HG02943 (cell line): ENCODE results near the gene SYT1.

Experiments used
- ATAC-seq: cut with Tn5 transposase; IDR thresholded peaks from one replicate; pipeline ENCODE4 v1.9.1; 2021; ENCODE audit warnings: mild to moderate bottlenecking, low read depth, moderate library complexity; ENCODE audit not compliant: unreplicated experiment

The SYT1 gene

DNA sequence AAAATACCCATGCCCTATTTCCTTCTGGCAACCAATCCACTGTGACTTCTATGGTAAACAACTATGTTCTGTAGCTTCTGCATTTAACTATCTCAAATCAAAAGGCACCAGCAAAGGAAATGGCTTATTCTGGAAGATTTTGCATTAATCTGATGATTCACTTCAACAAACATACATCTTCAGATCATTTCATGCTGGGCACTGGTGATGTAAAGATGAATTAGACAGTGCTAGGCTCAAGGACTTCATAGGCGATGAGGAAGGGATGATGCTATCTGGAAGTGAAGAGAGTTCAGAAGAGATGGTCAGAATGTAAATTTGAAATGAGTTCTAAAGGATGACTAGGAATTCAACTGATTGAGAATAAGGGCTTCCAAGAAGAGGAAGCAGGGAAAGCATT, 462.9 kb downstream of the SYT1 start:
- ATAC-seq, result no peak

DNA sequence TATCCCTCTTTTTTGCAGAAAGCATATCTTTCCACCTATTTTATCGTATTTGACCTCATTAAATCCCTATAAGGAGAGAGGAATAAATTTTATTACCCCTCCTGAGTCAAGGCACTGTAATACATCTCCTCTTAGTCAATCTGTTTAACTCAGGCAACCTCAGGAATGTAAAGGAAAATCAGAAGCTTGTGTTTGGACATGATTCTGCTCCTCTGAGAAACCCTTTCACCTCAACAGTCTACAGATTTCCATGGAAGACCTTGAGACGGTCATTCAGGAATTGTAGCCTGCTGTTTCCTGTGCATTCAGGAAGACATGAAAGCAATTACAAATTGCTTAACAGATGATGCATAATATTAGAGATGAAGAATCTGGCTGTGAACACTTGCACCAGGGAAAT, 465.4 kb downstream of the SYT1 start:
- no peak for ATAC-seq

DNA sequence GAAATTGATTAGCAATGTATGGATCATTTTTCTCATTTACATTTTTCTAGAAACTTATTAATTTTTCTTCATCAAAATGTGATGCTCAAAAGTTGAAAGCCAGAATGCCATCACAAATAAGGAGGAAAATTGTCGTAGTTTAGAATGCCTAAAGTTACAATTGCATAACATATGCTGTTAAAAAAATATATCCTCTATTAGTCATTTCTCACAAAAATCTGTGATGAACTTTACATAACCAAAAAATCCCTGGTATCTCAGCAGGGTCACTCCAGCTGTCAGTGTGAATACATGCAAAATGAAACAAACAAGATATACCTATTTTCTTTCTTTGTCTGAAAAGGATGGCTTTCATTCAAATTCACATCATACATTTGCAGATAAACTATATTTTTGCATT, 467.3 kb downstream of the SYT1 start:
- no peak for ATAC-seq

DNA sequence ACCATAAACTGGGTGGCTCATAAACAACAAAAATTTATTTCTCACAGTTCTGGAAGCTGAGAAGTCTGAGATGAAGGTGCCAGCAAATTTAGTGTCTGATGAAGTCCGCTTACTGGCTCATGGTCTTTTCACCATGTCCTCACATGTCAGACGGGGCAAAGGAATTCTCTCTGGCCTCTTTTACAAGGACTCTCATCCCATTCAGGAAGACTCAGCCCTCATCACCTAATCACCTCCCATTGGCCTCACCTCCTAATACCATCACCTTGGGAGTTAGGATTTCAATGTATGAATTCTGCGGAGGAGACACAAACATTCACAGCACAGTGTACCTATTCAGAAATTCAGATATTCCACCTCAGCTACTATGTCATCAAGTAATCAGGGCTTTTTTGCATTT, 468.6 kb downstream of the SYT1 start:
- no peak for ATAC-seq

DNA sequence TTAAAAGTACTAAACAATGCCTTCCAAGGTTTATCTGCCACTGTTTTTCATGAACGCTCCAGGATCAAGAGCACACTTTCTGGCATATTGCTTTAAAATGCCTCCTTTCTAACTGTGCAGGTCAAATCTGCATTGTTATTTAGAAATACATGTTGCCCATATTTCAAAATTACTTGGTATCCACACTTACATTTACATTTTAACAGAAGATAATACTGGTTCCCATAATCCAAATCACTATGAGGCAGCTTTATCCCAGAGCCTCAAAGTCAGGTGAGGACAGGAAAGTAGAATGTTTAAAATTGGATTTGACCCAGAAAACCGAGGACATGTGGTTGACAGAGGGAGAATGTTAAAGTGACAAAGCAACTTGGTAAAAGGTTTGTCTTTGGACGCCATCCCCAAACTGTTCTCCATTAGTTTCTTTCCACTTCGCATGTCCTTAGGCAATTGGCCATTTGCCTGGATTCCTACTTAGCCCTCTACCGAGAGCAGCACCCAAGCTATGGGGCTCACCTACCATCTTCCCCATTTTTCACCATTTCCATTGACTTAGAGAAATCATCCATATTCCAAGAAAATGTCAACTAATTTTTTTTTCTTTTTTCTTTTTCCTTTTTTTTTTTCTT, 473.2 kb downstream of the SYT1 start:
- ATAC-seq, result no peak

DNA sequence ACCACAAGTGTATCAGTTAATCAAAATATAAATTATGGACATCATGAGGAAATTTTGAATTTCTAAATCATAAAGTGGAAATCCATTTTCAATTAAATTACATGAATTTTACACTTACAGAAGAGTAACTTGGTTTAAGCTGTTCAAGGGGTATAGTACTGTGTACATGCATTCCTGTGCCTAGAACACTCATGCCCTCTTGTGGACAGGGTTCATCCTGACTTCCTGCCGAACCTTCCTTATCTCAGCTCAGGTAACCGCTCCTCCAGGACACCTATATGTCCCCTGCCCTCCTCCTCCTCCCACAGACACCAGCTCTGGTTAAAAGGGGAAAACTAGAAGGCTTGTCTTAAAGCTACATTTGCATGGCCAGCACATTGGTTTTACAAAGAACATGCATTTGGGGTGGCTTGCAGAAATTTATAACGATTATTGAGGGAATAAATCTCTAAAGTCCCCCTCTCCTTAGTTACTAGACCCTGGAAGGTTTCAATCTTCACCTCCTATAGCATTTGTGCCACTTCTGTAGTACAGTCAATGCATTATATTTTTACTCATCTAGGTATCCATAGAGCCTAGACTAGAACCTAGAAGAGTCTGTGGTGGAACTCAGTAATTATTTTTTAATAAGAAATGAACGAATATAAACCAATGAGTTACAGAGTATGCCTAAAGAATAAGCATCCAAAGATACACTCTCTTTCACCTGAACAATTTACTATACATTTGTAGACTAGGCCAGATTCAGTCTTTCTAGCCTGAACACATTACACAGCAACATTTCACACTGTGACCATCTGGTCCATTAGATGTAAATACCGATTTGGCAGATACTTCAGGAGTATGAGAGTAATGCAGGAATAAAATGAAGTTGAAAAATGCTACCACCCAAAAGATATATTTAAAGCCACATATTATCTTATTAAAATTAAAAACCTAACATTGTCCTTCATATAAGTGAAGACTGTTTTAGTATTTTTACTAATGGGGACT, 480.6 kb downstream of the SYT1 start:
- peak; percentile 74 for ATAC-seq

DNA sequence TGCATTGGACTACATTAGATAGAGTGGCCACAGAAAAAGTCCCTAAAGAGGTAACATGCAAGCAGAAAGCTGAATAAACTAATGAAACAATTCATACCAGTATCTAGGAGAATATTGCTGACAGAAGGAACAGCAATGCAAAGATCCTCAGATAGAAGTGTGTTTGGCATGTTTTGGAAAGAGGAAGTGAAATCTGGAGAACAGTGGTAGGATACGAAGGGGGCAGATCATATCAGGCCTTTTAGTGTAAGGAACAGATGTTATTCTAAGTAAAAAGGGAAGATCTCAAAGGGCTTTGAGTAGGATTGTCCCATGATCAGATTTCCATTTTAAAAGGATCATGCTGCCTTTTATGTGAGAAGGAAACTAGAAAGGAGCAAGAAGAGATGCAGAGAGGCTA, 483.3 kb downstream of the SYT1 start:
- ATAC-seq, result no peak

DNA sequence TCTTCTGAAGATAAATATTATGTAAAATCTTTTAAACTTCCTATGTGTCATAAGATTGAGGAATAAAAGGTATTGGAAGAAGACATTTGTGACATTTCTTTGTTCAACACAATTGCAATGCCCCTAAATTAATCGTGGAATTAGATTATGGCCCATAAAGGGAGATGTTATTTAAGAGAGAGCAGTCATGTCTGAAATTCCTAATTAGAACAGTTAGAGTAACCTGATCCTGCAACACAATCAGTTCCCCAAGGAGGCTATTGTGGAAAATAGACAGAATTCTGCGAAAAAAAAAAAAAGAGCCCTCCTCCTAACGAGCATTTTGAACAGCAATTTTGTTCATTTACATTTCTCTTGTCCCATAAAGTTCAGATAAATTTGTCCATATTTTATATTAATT, 486.7 kb downstream of the SYT1 start:
- ATAC-seq, result no peak

DNA sequence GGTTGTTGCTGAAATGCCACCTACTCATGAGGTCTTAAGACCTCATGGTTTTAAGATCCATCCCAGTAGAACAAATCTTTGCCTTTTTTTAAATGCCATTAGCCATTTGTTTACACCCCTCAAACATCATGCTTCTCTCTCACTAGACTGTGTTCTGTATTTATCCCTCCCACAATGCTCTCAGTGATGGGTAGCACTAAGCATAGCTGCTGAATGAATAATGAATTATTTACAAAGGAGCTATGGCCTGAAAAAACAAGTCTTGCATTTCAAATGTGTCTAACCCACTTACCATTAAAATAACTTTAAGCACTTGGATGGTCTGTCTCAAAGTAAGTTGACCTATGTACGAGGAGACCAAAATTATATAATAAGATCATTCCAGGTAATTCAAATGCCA, 491.6 kb downstream of the SYT1 start:
- ATAC-seq, result no peak

DNA sequence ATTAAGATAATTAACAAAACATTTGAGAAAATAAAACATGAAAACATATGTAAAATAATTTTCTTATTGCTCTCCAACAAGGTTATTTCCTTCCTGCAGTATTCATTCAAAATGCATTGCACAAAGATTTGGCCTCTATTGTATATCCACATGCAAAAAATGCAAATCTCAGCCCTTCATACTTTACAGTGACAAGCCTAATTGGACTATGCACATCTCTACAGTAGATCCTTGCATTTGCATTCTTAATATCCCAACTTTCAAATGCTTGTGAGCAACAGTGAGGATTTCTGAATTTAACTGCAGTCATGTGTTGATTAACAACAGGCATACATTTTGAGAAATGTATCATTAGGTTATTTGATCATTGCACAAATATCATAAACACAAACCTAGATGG, 492.5 kb downstream of the SYT1 start:
- no peak for ATAC-seq

DNA sequence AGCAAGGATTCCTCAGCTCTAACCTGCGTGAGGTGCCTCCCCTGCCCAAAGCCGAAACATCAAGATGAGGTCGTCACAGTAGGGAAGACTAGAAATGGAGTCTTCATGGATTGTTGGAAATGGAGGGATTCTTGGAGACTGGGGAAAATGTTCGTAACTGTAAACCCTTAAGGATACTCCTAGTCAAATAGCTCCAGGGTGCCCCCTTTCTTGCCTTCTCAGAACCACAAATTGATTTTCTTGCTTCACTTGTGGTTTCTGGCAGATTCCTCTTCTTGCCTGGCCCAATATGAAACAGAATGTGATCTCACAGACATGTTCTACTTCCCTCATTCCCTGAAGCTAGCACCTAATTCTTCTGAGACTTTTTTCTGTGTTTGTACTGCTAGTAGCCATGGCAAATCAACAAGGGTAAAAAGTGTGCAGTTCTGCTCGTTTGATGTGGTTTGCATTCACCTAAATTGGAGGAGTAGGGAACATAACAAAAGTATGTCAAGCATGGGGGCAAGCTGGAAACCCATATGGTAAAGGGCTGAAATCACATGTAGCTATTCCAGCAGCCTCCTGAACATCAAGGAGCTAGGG, 494.2 kb downstream of the SYT1 start:
- no peak for ATAC-seq

DNA sequence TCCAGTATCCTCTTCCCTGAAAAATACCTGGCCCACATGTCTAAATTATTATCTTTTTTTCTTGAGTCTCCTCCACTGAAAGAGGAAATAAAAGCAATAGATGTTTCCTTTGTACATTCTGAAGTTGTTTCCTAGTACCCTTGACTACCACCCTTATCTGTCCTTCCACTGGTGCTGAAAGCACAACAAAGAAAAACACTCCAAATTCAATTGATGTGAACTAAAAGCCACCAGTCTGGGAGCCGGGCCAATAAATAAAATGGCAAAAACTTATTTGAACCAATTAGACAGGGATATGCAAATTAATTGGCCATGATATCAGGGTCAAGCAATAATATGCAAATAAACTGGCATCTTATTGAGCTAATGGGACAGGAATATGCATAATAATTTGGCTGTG, 495.7 kb downstream of the SYT1 start:
- ATAC-seq, result no peak

DNA sequence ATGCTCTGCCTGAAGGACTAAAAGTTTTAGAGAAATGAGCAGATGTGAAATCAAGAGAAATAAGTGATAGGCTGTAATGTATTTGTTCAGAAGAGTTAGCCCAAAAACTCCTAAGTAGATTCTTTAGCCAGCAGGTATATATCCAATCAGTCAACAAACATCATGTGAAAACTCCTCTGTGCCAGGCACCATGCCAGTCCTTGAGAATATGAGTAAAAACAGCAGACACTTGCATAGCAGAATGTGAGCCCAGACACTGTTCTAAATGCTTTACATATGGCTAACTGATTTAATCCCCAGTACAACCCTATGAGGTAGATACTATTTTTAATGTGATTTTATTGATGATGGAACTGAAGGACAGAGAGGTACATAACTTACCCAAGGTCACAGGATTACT, 496.4 kb downstream of the SYT1 start:
- ATAC-seq, result no peak

DNA sequence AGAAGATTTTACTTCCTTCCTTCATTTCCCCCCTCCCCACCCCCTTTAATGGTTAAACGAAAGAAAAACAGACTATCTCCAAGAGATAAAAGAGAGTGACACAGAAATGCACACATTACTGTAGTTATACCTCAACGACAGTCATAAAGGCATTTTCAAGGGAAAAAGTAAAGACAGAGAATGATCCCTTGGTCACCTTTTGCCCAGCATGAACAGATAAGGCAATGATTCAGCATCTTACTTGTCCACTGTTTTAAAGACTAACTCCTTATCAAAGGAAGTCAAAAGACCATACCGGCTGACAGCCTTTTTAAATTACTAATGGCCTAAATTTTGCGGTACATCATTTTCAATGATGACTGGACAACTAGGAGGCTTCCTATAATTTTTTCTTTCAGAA, 499.6 kb downstream of the SYT1 start:
- ATAC-seq, result no peak

DNA sequence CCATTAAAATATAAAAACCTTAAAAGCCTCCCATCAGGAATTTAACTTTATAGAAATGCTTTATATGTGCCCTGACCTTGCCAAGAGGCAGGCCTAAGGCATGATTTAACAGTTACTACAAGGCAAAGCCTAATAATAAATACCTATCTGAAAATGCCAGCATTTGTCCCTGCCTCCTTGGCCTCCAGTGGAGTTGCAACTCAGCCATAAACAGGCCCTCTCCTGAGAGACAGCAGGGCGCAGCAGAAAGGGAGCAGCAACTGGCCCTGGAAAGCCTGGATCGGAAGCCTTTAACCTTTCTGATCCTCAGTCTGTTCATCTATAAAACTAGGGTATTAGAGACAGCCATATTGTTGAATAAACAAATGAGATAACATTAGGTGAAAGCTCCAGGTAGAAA, 501.8 kb downstream of the SYT1 start:
- no peak for ATAC-seq

DNA sequence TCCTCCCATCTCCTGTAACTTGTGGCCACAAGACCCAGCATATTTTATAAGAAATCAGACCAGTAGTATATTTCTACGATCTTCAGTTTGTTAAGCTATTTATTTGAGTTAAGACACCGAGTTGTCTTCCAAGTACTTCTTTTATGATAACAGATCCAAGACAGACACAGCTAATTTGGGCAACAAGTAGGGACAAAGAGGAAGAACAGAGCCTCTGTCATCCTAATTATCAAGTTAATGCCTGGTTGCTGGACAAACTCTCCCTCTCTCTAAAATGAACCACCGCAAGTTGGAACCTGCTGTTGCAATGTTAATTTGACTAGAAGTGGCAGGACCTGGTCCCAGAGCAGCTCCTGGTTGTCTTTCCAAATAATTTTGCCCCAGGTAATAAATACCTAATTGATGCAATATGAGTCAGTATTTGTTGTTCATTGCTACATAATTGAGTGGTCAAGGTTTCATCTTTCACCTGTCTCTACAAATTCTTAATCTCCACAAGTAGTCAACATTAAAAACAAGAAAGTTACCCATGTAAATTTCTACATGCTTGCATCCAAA, 502.5 kb downstream of the SYT1 start:
- no peak for ATAC-seq

DNA sequence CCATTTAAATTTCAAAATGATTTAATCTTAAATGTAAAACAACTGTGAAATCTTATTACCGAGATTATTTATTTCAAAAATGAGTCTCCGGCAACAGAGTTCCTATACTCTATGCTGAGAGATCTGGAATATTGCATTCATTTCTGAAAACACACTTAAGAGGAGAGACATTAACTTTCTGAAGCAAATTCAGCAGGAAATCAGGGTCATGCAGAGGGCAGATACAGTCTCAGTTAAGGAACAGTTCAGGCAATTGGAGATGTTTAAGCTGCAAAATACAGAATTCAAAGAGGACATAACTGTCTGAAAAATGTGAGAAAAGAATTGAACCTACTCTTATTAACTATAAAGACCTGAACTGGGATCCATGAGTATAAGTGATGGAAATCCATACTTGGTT, 505.4 kb downstream of the SYT1 start:
- no peak for ATAC-seq

DNA sequence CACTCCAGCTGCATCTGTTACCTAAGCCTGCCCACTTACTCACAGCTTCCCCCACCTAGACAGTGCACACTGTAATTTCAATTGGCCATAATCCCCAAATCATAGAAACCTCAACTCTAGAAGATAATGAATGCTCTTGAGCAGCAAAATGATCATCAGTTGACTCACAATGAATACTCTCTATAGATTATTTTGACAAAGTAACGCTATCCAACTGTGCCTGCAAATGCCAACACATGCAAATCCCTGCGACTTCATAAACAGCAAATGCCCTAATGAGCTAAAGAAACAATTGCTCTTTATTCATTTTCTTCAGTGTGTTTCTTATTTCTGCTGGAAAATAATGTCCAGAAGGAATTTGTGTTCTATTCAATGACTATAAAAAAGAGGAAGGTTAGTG, 506.7 kb downstream of the SYT1 start:
- no peak for ATAC-seq

DNA sequence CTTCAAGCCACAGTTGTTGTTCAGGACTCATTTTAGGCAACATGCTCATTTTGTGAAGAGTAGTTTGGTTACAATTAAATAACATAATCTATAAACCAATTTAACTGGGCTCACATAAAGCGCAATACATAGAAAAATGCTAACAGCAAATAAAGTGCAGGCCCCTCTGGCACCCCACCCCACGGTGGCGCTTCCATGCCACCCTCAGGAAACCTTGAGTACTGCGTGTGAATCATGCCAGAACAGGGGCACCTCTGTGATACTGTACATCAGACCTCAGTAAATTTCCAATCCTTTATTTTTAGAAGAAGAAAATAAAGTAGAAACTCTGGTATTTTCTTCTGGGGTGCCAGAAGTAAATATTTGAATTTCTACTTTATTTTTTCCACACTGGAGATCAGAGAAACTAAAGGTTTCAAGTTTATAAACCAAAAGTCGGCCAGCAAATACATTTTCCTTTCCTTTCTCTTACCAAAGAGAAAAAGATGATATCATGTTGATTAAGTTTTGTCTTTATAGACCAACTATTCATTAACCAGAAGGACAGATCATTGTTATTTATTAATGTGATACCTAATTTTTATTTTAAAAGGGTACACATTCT, 509.4 kb downstream of the SYT1 start:
- ATAC-seq, result no peak

DNA sequence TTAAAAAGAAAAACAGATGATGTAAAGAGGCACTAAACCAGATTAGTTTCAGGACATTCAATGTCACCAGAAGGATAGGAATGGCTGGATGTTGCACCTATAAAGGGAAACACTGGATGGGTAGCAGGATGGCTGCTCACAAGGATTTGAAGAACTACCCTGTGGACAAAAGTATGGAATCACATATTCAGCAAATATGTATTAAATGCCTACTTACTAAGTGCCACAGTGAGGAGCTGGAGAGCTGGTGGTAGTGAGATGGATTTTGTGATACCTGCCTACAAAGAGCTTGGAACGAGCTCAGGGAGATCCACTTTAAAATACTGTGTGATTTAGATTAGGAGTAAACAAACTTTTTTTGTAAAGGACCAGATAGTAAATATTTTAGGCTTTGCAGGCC, 510.0 kb downstream of the SYT1 start:
- ATAC-seq, result no peak

DNA sequence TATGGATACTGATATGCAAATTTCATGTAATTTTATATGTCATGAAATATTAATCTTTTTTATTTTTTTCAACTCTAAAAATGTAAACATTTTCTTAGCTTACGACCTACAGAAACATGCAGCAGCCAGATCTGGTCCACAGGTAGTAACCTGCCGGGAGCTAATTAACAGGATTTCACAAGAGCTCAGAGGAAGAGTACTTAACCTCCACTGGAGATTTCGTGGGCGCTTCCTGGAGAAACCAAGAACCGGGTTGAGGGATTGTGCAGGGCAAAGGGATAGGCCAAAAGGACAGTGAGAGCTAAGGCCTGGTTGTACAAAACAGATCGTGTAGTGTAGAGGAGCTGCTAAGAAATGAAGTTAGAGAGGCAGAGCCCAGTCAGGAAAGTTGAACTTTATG, 510.5 kb downstream of the SYT1 start:
- no peak for ATAC-seq
